Measurements from ENCODE around the gene TTC39B.

Gene TTC39B

DNA sequence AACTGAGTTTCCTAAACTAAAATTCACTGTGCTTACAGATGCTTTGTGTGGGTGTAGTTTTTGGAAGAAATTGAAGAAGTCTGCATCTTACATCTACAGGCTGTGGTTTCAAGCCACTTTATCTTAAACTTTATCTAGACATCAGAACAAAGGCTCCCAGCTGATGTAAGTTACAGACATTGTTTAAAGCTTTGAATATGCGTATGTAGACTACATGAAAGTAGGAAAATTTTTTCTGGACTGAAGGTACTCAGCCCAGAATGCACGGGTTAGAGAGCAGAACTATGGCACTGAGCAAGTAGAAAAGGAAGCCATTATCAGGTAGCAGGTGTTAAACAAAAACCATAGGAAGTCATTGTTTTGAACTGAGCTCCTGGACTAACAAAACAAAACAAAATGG is 185.4 kb downstream of the TTC39B start:
- H3K36me3 ChIP-seq (ENCODE audit: insufficient read depth, low read length) = no peaks in the 10 kb centered on the region
- H3K9me3 ChIP-seq (ENCODE audit: control insufficient read depth, insufficient read depth, low read length) = no peaks in the 10 kb centered on the region
- H3K4me1 ChIP-seq (ENCODE audit: insufficient read depth, low read length) = peaks cover 12% of the 10 kb centered on the region
- no peak overlapping the region for H3K9ac ChIP-seq (ENCODE audit: low read depth, low read length)

DNA sequence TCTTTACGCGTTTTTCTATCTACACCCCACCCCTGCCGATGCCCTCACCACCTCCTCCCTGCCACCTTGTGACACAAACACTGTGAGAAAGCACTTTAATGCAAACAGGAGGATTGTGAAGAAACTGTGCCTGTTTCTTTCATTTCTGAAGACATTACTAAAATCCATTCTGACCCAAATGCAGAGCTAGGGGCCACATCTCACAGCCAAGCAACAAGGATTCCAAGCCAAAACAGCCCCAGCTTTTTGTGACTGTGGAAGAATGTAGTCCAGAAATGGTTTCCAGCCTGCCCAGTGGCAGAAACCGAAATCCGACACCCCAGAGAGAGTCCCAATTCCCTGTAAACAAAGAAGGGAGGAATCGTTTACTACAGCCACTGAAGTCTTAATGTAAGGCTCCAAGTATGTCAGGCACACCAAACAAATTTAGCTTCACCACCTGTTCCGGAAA is 190.9 kb downstream of the TTC39B start:
- no peaks in the 10 kb centered on the region for H3K36me3 ChIP-seq (ENCODE audit: insufficient read depth, low read length)
- H3K9me3 ChIP-seq (ENCODE audit: control insufficient read depth, insufficient read depth, low read length) = no peaks in the 10 kb centered on the region
- H3K9ac ChIP-seq (ENCODE audit: low read depth, low read length) = no peak overlapping the region
- peaks cover 13% of the 10 kb centered on the region for H3K4me1 ChIP-seq (ENCODE audit: insufficient read depth, low read length)

DNA sequence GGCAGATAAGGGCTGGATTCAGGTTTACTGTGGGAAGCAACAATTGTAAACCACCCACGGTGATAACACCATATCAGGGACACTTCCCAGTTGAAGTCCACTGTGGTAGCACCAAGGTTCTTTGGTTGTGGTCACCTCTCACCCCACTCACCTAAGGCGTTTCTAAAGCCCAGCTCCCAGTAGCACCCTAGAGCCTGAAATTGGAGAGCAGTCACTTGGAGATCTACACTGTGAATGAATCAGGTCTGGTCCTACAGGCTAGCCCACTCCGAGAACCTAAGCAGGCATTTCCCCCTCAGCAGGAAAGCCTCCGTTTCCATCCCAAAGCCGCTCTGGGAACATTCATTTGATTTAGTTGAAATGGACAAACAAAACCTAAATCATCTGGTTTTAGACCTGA is 191.3 kb downstream of the TTC39B start:
- no peak overlapping the region for H3K9ac ChIP-seq (ENCODE audit: low read depth, low read length)
- H3K9me3 ChIP-seq (ENCODE audit: control insufficient read depth, insufficient read depth, low read length) = no peaks in the 10 kb centered on the region
- H3K36me3 ChIP-seq (ENCODE audit: insufficient read depth, low read length) = no peaks in the 10 kb centered on the region
- peaks cover 8% of the 10 kb centered on the region for H3K4me1 ChIP-seq (ENCODE audit: insufficient read depth, low read length)

DNA sequence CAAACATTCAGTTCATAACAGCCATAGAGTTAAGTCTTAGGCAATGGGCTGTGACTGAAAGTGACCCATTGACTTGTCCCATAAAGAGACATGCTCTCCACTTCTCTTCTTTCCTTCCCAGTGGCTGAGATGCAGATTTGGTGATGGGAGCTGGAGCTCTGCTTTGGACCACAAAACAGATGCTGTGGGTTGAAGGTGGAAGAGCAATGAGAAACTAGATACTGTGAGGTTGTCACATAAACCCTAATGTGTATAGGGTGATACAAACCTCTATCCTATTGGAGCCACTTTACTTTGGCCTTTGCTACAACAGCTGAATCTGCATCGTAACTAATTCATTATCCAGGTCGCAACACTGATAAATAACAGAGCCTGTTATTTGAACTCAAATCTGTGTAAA is 192.0 kb downstream of the TTC39B start:
- Histone ChIP-seq H3K36me3 (ENCODE audit: insufficient read depth, low read length) (no peaks in the 10 kb centered on the region), H3K4me1 (ENCODE audit: insufficient read depth, low read length) (peaks cover 7% of the 10 kb centered on the region; the same call in 1 of the 2 replicates), H3K9me3 (ENCODE audit: control insufficient read depth, insufficient read depth, low read length) (no peaks in the 10 kb centered on the region), H3K9ac (ENCODE audit: low read depth, low read length) (no peak overlapping the region)

All from ES-I3 (cell line).